DND-41 (cell line): ENCODE measurements around the gene EFEMP2.

Experiments
- ATAC-seq: fragments of 200-7000 bp; cut with Tn5 transposase; 3 replicates; pipeline ENCODE4 v1.9.1; 2021; ENCODE audit warnings: low read depth; ENCODE audit not compliant: insufficient read depth
- DNase-seq: peaks from one replicate; pipeline ENCODE4 v3.0.0-alpha.2; 2020
- H2AFZ ChIP-seq: 2 replicates; pipeline ENCODE4 v1.6.0; 2012; ENCODE audit warnings: low read depth, low read length
- H3K27ac ChIP-seq: 2 replicates; pipeline ENCODE4 v1.5.1; 2012; ENCODE audit warnings: low read length, inconsistent platforms
- H3K27me3 ChIP-seq: fragments of 200-600 bp; sonication (generic); 2 replicates; pipeline ENCODE4 v1.6.0; 2012; ENCODE audit warnings: low read length, mild to moderate bottlenecking, inconsistent platforms; ENCODE audit not compliant: insufficient read depth, poor library complexity
- H3K36me3 ChIP-seq: 2 replicates; pipeline ENCODE4 v1.5.1; 2012; ENCODE audit warnings: low read length, inconsistent platforms; ENCODE audit not compliant: insufficient read depth
- H3K4me1 ChIP-seq: 2 replicates; pipeline ENCODE4 v1.5.1; 2012; ENCODE audit warnings: mild to moderate bottlenecking, low read length; ENCODE audit not compliant: insufficient read depth
- H3K4me2 ChIP-seq: 2 replicates; pipeline ENCODE4 v1.6.0; 2012; ENCODE audit warnings: mild to moderate bottlenecking, moderate library complexity, low read length, inconsistent platforms; ENCODE audit not compliant: insufficient read depth
- H3K4me3 ChIP-seq, 2 experiments: fragments of 200-600 bp in 1 of 2; shearing (Covaris generic) in 1 of 2; 2 replicates each; pipeline ENCODE4 v1.5.1; 2012 to 2016; ENCODE audit warnings: inconsistent platforms in 2 of 2, low read length in 2 of 2, mild to moderate bottlenecking in 2 of 2, low read depth in 1 of 2, moderate library complexity in 1 of 2
- H3K79me2 ChIP-seq: 2 replicates; pipeline ENCODE4 v1.6.0; 2012; ENCODE audit warnings: low read length, inconsistent platforms; ENCODE audit not compliant: insufficient read depth
- H3K9ac ChIP-seq: 2 replicates; pipeline ENCODE4 v1.6.0; 2012; ENCODE audit warnings: low read depth, mild to moderate bottlenecking, inconsistent platforms, low read length, moderate library complexity
- H3K9me3 ChIP-seq: 2 replicates; pipeline ENCODE4 v1.5.1; 2012; ENCODE audit warnings: low read length, moderate library complexity, mild to moderate bottlenecking, inconsistent platforms; ENCODE audit not compliant: insufficient read depth, severe bottlenecking
- H4K20me1 ChIP-seq: 2 replicates; pipeline ENCODE4 v1.6.0; 2012; ENCODE audit warnings: low read length; ENCODE audit not compliant: insufficient read depth
- CTCF ChIP-seq: IDR thresholded peaks from 2 replicates; pipeline ENCODE4 v1.5.1; 2012; ENCODE audit warnings: borderline replicate concordance, low read length, moderate library complexity, mild to moderate bottlenecking; ENCODE audit not compliant: poor library complexity, severe bottlenecking; ENCODE audit errors: extremely low read depth
- EZH2 ChIP-seq: IDR thresholded peaks from 3 replicates; pipeline ENCODE4 v1.6.1; 2012; ENCODE audit warnings: borderline replicate concordance, low read depth, mild to moderate bottlenecking, moderate library complexity, low read length, inconsistent platforms; ENCODE audit not compliant: severe bottlenecking

Gene EFEMP2

GRCh38 chr11:65880027-65880426 lies 7.4 kb upstream of the EFEMP2 start:
- Histone ChIP-seq H3K27me3 (no peaks in the 10 kb centered on the region), H3K4me1 (peaks cover 13% of the 10 kb centered on the region), H3K36me3 (peaks cover 31% of the 10 kb centered on the region), H3K4me2 (no peak overlapping the region), H3K9ac (no peak overlapping the region), H2AFZ (no peak overlapping the region), H3K27ac (no peak overlapping the region), H3K79me2 (0 out of 2 replicates have a peak, but pooled peaks cover 3% of the 10 kb centered on the region), H3K9me3 (no peaks in the 10 kb centered on the region), H3K4me3 (no peak overlapping the region), H4K20me1 (peaks cover 11% of the 10 kb centered on the region)
- DNase-seq, result no peak
- TF ChIP-seq EZH2, result no peak
- no peak for TF ChIP-seq CTCF
- ATAC-seq, result no peak

GRCh38 chr11:65879617-65880016 lies 7.0 kb upstream of the EFEMP2 start, which contains the start of gene CTSW:
Gene CTSW, plus strand, starts transcription at chr11:65879837. Its CDS starts 18 bp downstream, at chr11:65879855.
- Histone ChIP-seq H3K4me2 (no peak within 1 kb of the TSS), H3K27ac (no peak within 1 kb of the TSS), H3K27me3 (no peaks in the 10 kb centered on the region), H4K20me1 (peaks cover 8% of the 10 kb centered on the region), H3K79me2 (0 out of 2 replicates have a peak, but pooled peaks cover 3% of the 10 kb centered on the region), H3K9me3 (no peaks in the 10 kb centered on the region), H3K4me1 (peaks cover 9% of the 10 kb centered on the region), H3K9ac (no peak within 1 kb of the TSS), H3K36me3 (peaks cover 27% of the 10 kb centered on the region), H3K4me3 (no peak within 1 kb of the TSS), H2AFZ (no peak within 1 kb of the TSS)
- DNase-seq (peak; percentile 56), ATAC-seq (peak; percentile 61)
- TF ChIP-seq EZH2 (no peak), CTCF (no peak)

- TF ChIP-seq EZH2 (no peak), CTCF (no peak)
- peak overlapping the region; percentile 89 for H2AFZ ChIP-seq
These were observed 937 bp upstream of the EFEMP2 start for GRCh38 chr11:65873318-65874156.

More at GRCh38 chr11:65873318-65874156, 937 bp upstream of the EFEMP2 start:
- Histone ChIP-seq H3K27me3 (no peaks in the 10 kb centered on the region), H3K36me3 (no peaks in the 10 kb centered on the region), H3K27ac (peak overlapping the region; percentile 73), H3K9ac (peak overlapping the region; percentile 67), H3K79me2 (no peaks in the 10 kb centered on the region), H3K9me3 (no peaks in the 10 kb centered on the region), H3K4me2 (peak overlapping the region; percentile 94), H3K4me3 (peak overlapping the region; percentile 1 to 62; a peak in 3 of 4 replicates), H4K20me1 (no peaks in the 10 kb centered on the region), H3K4me1 (peaks cover 19% of the 10 kb centered on the region)
- peak; percentile 83 for ATAC-seq
- DNase-seq, result peak; percentile 95
